DND-41 (cell line): ENCODE results near the gene NAA10.

ENCODE experiments used
- ATAC-seq: fragments of 200-7000 bp; cut with Tn5 transposase; 3 replicates; pipeline ENCODE4 v1.9.1; 2021; ENCODE audit warnings: low read depth; ENCODE audit not compliant: insufficient read depth
- DNase-seq: peaks from one replicate; pipeline ENCODE4 v3.0.0-alpha.2; 2020
- H2AFZ ChIP-seq: 2 replicates; pipeline ENCODE4 v1.6.0; 2012; ENCODE audit warnings: low read depth, low read length
- H3K27ac ChIP-seq: 2 replicates; pipeline ENCODE4 v1.5.1; 2012; ENCODE audit warnings: low read length, inconsistent platforms
- H3K27me3 ChIP-seq: fragments of 200-600 bp; sonication (generic); 2 replicates; pipeline ENCODE4 v1.6.0; 2012; ENCODE audit warnings: low read length, mild to moderate bottlenecking, inconsistent platforms; ENCODE audit not compliant: insufficient read depth, poor library complexity
- H3K36me3 ChIP-seq: 2 replicates; pipeline ENCODE4 v1.5.1; 2012; ENCODE audit warnings: low read length, inconsistent platforms; ENCODE audit not compliant: insufficient read depth
- H3K4me1 ChIP-seq: 2 replicates; pipeline ENCODE4 v1.5.1; 2012; ENCODE audit warnings: mild to moderate bottlenecking, low read length; ENCODE audit not compliant: insufficient read depth
- H3K4me2 ChIP-seq: 2 replicates; pipeline ENCODE4 v1.6.0; 2012; ENCODE audit warnings: mild to moderate bottlenecking, moderate library complexity, low read length, inconsistent platforms; ENCODE audit not compliant: insufficient read depth
- H3K4me3 ChIP-seq, 2 experiments: fragments of 200-600 bp in 1 of 2; shearing (Covaris generic) in 1 of 2; 2 replicates each; pipeline ENCODE4 v1.5.1; 2012 to 2016; ENCODE audit warnings: inconsistent platforms in 2 of 2, low read length in 2 of 2, mild to moderate bottlenecking in 2 of 2, low read depth in 1 of 2, moderate library complexity in 1 of 2
- H3K79me2 ChIP-seq: 2 replicates; pipeline ENCODE4 v1.6.0; 2012; ENCODE audit warnings: low read length, inconsistent platforms; ENCODE audit not compliant: insufficient read depth
- H3K9ac ChIP-seq: 2 replicates; pipeline ENCODE4 v1.6.0; 2012; ENCODE audit warnings: low read depth, mild to moderate bottlenecking, inconsistent platforms, low read length, moderate library complexity
- H3K9me3 ChIP-seq: 2 replicates; pipeline ENCODE4 v1.5.1; 2012; ENCODE audit warnings: low read length, moderate library complexity, mild to moderate bottlenecking, inconsistent platforms; ENCODE audit not compliant: insufficient read depth, severe bottlenecking
- H4K20me1 ChIP-seq: 2 replicates; pipeline ENCODE4 v1.6.0; 2012; ENCODE audit warnings: low read length; ENCODE audit not compliant: insufficient read depth
- EZH2 ChIP-seq: IDR thresholded peaks from 3 replicates; pipeline ENCODE4 v1.6.1; 2012; ENCODE audit warnings: borderline replicate concordance, low read depth, mild to moderate bottlenecking, moderate library complexity, low read length, inconsistent platforms; ENCODE audit not compliant: severe bottlenecking
- TF ChIP-seq, protein P1 (sequence below): IDR thresholded peaks from 2 replicates; pipeline ENCODE4 v1.5.1; 2012; ENCODE audit warnings: borderline replicate concordance, low read length, moderate library complexity, mild to moderate bottlenecking; ENCODE audit not compliant: poor library complexity, severe bottlenecking; ENCODE audit errors: extremely low read depth

The NAA10 gene

DNA sequence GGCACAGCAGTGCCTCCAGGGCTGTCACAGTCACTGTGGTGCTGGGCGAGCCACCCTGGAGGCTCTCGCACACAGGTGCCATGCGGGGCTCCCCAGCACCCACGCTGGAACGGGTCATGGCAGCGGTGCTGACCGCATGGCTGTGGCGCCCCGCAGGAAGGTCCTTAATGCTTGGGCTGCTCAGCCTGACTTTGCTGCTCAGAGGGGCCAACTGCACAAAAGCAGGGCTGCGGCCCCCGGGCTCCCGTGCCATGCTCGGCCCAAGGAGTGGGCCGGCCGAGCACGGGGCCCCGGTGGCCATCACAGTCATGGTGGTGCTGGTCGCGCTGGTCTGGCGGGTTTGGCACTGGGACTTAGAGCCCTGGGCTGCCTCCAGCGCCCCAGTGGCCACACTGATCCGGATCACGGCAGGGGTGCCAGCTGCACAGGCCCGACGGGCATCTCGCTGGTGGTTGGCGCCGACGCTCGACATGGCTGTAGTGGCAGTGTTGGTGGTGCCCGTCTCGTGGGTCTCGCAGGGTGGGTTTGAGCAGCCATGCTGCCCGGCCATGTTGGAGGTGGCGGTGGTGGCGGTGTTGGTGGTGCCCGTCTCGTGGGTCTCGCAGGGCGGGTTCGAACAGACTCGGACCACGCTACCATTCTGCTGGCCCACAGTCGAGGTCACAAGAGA lies 19.9 kb upstream of the NAA10 start:
- H3K9me3 ChIP-seq, result no peaks in the 10 kb centered on the region
- DNase-seq, result no peak
- no peak; the same call in 2 of the 3 replicates for ATAC-seq
- H3K79me2 ChIP-seq, result peaks cover 39% of the 10 kb centered on the region
- no peak overlapping the region for H2AFZ ChIP-seq
- no peaks in the 10 kb centered on the region for H3K4me1 ChIP-seq
- no peak for TF ChIP-seq EZH2
- TF ChIP-seq, protein P1, sequence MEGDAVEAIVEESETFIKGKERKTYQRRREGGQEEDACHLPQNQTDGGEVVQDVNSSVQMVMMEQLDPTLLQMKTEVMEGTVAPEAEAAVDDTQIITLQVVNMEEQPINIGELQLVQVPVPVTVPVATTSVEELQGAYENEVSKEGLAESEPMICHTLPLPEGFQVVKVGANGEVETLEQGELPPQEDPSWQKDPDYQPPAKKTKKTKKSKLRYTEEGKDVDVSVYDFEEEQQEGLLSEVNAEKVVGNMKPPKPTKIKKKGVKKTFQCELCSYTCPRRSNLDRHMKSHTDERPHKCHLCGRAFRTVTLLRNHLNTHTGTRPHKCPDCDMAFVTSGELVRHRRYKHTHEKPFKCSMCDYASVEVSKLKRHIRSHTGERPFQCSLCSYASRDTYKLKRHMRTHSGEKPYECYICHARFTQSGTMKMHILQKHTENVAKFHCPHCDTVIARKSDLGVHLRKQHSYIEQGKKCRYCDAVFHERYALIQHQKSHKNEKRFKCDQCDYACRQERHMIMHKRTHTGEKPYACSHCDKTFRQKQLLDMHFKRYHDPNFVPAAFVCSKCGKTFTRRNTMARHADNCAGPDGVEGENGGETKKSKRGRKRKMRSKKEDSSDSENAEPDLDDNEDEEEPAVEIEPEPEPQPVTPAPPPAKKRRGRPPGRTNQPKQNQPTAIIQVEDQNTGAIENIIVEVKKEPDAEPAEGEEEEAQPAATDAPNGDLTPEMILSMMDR, result no peak
- H3K36me3 ChIP-seq, result peaks cover 100% of the 10 kb centered on the region
- H4K20me1 ChIP-seq, result peaks cover 78% of the 10 kb centered on the region
- H3K4me2 ChIP-seq, result no peak overlapping the region
- no peaks in the 10 kb centered on the region for H3K27me3 ChIP-seq
- no peak overlapping the region for H3K9ac ChIP-seq
- H3K4me3 ChIP-seq, result no peak overlapping the region
- H3K27ac ChIP-seq, result no peak overlapping the region

GRCh38 chrX:153953892-153954557 lies 19.2 kb upstream of the NAA10 start:
- Histone ChIP-seq H4K20me1 (peaks cover 72% of the 10 kb centered on the region), H3K36me3 (peaks cover 97% of the 10 kb centered on the region), H2AFZ (no peak overlapping the region), H3K79me2 (peaks cover 37% of the 10 kb centered on the region), H3K4me2 (no peak overlapping the region), H3K9ac (no peak overlapping the region), H3K27ac (no peak overlapping the region), H3K4me3 (no peak overlapping the region), H3K4me1 (no peaks in the 10 kb centered on the region), H3K9me3 (no peaks in the 10 kb centered on the region), H3K27me3 (no peaks in the 10 kb centered on the region)
- DNase-seq (no peak), ATAC-seq (peak; percentile 18)
- TF ChIP-seq, protein P1, result peak; percentile 35
- TF ChIP-seq EZH2, result no peak

DNA sequence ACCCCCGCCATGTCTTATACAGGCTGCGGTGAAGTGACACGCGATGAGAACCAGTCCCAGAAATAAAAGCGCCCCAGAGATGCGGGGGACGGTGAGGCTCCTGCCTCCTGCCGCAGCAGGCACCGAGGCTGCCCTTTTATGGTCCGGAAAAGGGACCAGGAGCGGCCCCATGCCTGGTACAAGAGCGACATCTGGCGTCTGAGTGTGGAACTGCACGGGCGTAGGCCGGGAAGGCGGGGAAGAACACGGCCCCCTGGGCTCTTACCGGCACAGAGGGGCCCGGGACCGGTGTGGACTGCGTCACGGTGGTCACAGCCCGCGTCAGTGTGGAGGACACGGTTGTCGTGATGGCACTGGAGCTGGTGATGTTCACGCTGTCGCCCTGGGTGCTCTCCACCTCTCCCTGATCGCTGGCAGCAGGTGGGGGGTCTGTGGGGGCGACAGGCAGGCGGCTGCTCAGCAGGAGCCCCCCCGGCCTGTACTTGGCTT lies 18.5 kb upstream of the NAA10 start:
- no peak overlapping the region for H3K4me3 ChIP-seq
- ATAC-seq (peak; percentile 53), DNase-seq (peak; percentile 69)
- no peaks in the 10 kb centered on the region for H3K9me3 ChIP-seq
- no peak overlapping the region for H3K27ac ChIP-seq
- no peaks in the 10 kb centered on the region for H3K27me3 ChIP-seq
- peaks cover 91% of the 10 kb centered on the region for H3K36me3 ChIP-seq
- no peak overlapping the region for H2AFZ ChIP-seq
- TF ChIP-seq, protein P1, result peak; percentile 83
- TF ChIP-seq EZH2, result no peak
- H3K4me1 ChIP-seq, result no peaks in the 10 kb centered on the region
- H3K9ac ChIP-seq, result no peak overlapping the region
- peaks cover 35% of the 10 kb centered on the region for H3K79me2 ChIP-seq
- peaks cover 66% of the 10 kb centered on the region for H4K20me1 ChIP-seq
- no peak overlapping the region for H3K4me2 ChIP-seq
